Smooth muscle cell (in vitro differentiated cells): ENCODE results near the gene NFATC2IP. TPM values are rescaled to one million over a fixed set of nuclear protein-coding genes. Genes with fewer than 3 reads are reported as not detected.

Experiments used
- DNase-seq: peaks from one replicate; lab custom pipeline; 2025; ENCODE audit not compliant: unreplicated experiment; lab: John Stamatoyannopoulos, UW
- H2AFZ ChIP-seq: fragments of 200-600 bp; sonication (generic); 2 replicates; pipeline ENCODE4 v1.6.0; 2016; ENCODE audit warnings: antibody characterized with exemption, low read depth, mild to moderate bottlenecking
- H3F3A ChIP-seq: fragments of 200-600 bp; sonication (generic); 2 replicates; pipeline ENCODE4 v1.6.0; 2017; ENCODE audit warnings: antibody characterized with exemption, low read depth
- H3K27ac ChIP-seq: fragments of 200-600 bp; sonication (generic); 2 replicates; pipeline ENCODE4 v1.5.1; 2016; ENCODE audit warnings: low read depth, mild to moderate bottlenecking
- H3K27me3 ChIP-seq: fragments of 200-600 bp; sonication (generic); 2 replicates; pipeline ENCODE4 v1.6.1; 2016; ENCODE audit warnings: low read depth, mild to moderate bottlenecking
- H3K36me3 ChIP-seq: fragments of 200-600 bp; sonication (generic); 2 replicates; pipeline ENCODE4 v1.5.1; 2016; ENCODE audit warnings: low read depth
- H3K4me1 ChIP-seq: fragments of 200-600 bp; sonication (generic); 2 replicates; pipeline ENCODE4 v1.5.1; 2016; ENCODE audit warnings: low read depth
- H3K4me2 ChIP-seq: fragments of 200-600 bp; sonication (generic); 2 replicates; pipeline ENCODE4 v1.6.0; 2016; ENCODE audit warnings: mild to moderate bottlenecking
- H3K4me3 ChIP-seq: fragments of 200-600 bp; sonication (generic); 2 replicates; pipeline ENCODE4 v1.5.1; 2016; ENCODE audit warnings: mild to moderate bottlenecking
- H3K79me2 ChIP-seq: fragments of 200-600 bp; sonication (generic); 2 replicates; pipeline ENCODE4 v1.6.0; 2016; ENCODE audit warnings: low read depth, mild to moderate bottlenecking
- H3K9ac ChIP-seq: fragments of 200-600 bp; sonication (generic); 2 replicates; pipeline ENCODE4 v1.6.0; 2016; ENCODE audit warnings: low read depth
- H3K9me3 ChIP-seq: fragments of 200-600 bp; sonication (generic); replicated peaks from 2 replicates; pipeline ENCODE4 v1.5.1; 2016; ENCODE audit warnings: low read depth
- H4K20me1 ChIP-seq: fragments of 200-600 bp; sonication (generic); 2 replicates; pipeline ENCODE4 v1.6.0; 2016; ENCODE audit warnings: low read depth
- CTCF ChIP-seq: fragments of 200-600 bp; sonication (generic); IDR thresholded peaks from 2 replicates; pipeline ENCODE4 v1.5.1; 2017; ENCODE audit warnings: borderline replicate concordance, mild to moderate bottlenecking, antibody characterized with exemption; ENCODE audit not compliant: insufficient read depth, poor library complexity, severe bottlenecking
- WGBS: methylation state at CpG from one replicate; pipeline ENCODE4 v1.1.7; 2016; ENCODE audit warnings: low lambda C conversion rate; 5-methylcytosine and 5-hydroxymethylcytosine counted together
- polyA plus RNA-seq: library from polyadenylated mRNA; unstranded; fragments of >200 nt; fragmentation: Nextera tagmentation; extraction: Ambion mirVana; gene quantifications from 2 replicates; pipeline ENCODE4 v1.2.1, GENCODE V29; 2016
- total RNA-seq: library from RNA; depleted of rRNA; stranded (reverse); fragments of >200 nt; gene quantifications from 2 replicates; pipeline ENCODE4 v1.2.3, GENCODE V29; 2014

NFATC2IP gene
- total and polyA plus RNA-seq, 2 experiments from 2014 or later = 13.1 to 19.0 TPM

- Histone ChIP-seq H3K9ac (no peak overlapping the region), H3K27me3 (no peaks in the 10 kb centered on the region), H4K20me1 (no peaks in the 10 kb centered on the region), H3K27ac (no peak overlapping the region), H2AFZ (no peak overlapping the region), H3K9me3 (no peaks in the 10 kb centered on the region), H3K4me1 (peaks cover 4% of the 10 kb centered on the region), H3K4me2 (no peak overlapping the region), H3K79me2 (no peaks in the 10 kb centered on the region), H3F3A (peaks cover 2% of the 10 kb centered on the region), H3K36me3 (no peaks in the 10 kb centered on the region), H3K4me3 (no peak overlapping the region)
- TF ChIP-seq CTCF = no peak
- 100% methylated on average over 3 of the region's 3 CpGs for WGBS
- no peak for DNase-seq
Observed at GRCh38 chr16:28923231-28923587, 27.5 kb upstream of the NFATC2IP start.

GRCh38 chr16:28923652-28924398 is 26.9 kb upstream of the NFATC2IP start:
- H3K4me1 ChIP-seq = peaks cover 4% of the 10 kb centered on the region
- 67% methylated on average over 12 of the region's 13 CpGs for WGBS
- no peaks in the 10 kb centered on the region for H3K9me3 ChIP-seq
- no peaks in the 10 kb centered on the region for H3K79me2 ChIP-seq
- H4K20me1 ChIP-seq = no peaks in the 10 kb centered on the region
- peaks cover 2% of the 10 kb centered on the region for H3F3A ChIP-seq
- H3K27ac ChIP-seq = no peak overlapping the region
- no peaks in the 10 kb centered on the region for H3K27me3 ChIP-seq
- H2AFZ ChIP-seq = peak overlapping the region; percentile 67
- TF ChIP-seq CTCF = no peak
- H3K4me2 ChIP-seq = peak overlapping the region; percentile 85
- no peak for DNase-seq
- H3K9ac ChIP-seq = no peak overlapping the region
- no peaks in the 10 kb centered on the region for H3K36me3 ChIP-seq
- peak overlapping the region; percentile 95 for H3K4me3 ChIP-seq

- TF ChIP-seq CTCF = no peak
- Histone ChIP-seq H3K4me3 (peak overlapping the region; percentile 95), H3K36me3 (no peaks in the 10 kb centered on the region), H3K79me2 (no peaks in the 10 kb centered on the region), H3K4me2 (peak overlapping the region; percentile 85), H3K9me3 (no peaks in the 10 kb centered on the region), H4K20me1 (no peaks in the 10 kb centered on the region), H3K9ac (no peak overlapping the region), H3K4me1 (peaks cover 4% of the 10 kb centered on the region), H3K27ac (no peak overlapping the region), H2AFZ (peak overlapping the region; percentile 67), H3K27me3 (no peaks in the 10 kb centered on the region), H3F3A (peaks cover 2% of the 10 kb centered on the region)
- WGBS = 17% methylated on average over 10 of the region's 15 CpGs
- no peak for DNase-seq
Observed at GRCh38 chr16:28924399-28924761, 26.4 kb upstream of the NFATC2IP start.
